Measurements from ENCODE around the gene ADARB1.

GRCh38 chr21:45094412-45094811 is 20.0 kb downstream of the ADARB1 start:
- TF ChIP-seq OVOL2 (CRISPR knock-in tag; IDR thresholded peaks at IDR 0.05; ENCODE audit: borderline replicate concordance): no peak
- no peak for TF ChIP-seq CTCF (IDR thresholded peaks at IDR 0.05)
- no peak for TF ChIP-seq ATF3 (CRISPR knock-in tag; conservative IDR thresholded peaks at IDR 0.05)
- TF ChIP-seq GRHL2 (CRISPR knock-in tag; IDR thresholded peaks at IDR 0.05; ENCODE audit: insufficient replicate concordance, severe bottlenecking): no peak
- no peak for TF ChIP-seq HMGXB4 (CRISPR knock-in tag; IDR thresholded peaks at IDR 0.05)
- no peak for TF ChIP-seq USF1 (CRISPR knock-in tag; IDR thresholded peaks at IDR 0.05)

Measured in WTC11 (cell line).